ENCODE measurements around the gene PANK4.

DNA sequence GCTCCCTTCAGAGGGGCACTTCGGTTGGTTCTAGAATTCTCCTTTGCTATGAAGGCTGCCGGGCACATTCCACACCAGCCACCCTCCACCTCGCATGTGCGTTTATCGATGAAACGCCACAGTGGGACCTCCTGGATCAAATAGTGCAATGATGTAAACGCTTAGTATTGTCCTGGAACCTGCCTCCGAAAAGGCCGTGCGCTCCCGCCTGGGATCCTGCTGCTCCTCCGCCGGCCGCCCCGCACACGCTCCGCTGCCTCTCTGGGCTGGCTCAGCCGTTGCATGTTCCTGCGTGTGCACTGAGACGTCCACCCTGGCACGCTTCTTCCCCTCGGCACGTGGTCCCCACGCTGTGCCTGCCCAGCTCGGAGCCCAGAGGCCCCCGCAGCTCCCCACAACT is 25.8 kb upstream of the PANK4 start:
- TF ChIP-seq, protein P1, sequence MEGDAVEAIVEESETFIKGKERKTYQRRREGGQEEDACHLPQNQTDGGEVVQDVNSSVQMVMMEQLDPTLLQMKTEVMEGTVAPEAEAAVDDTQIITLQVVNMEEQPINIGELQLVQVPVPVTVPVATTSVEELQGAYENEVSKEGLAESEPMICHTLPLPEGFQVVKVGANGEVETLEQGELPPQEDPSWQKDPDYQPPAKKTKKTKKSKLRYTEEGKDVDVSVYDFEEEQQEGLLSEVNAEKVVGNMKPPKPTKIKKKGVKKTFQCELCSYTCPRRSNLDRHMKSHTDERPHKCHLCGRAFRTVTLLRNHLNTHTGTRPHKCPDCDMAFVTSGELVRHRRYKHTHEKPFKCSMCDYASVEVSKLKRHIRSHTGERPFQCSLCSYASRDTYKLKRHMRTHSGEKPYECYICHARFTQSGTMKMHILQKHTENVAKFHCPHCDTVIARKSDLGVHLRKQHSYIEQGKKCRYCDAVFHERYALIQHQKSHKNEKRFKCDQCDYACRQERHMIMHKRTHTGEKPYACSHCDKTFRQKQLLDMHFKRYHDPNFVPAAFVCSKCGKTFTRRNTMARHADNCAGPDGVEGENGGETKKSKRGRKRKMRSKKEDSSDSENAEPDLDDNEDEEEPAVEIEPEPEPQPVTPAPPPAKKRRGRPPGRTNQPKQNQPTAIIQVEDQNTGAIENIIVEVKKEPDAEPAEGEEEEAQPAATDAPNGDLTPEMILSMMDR (IDR thresholded peaks at IDR 0.05; ENCODE audit: control extremely low read depth in 1 of 3, insufficient read depth in 1 of 3, low read depth in 1 of 3, low read length in 3 of 3): no peak
- TF ChIP-seq SRF (IDR thresholded peaks at IDR 0.05; ENCODE audit: low read depth, low read length) (no peak), EP300 (IDR thresholded peaks at IDR 0.05; ENCODE audit: borderline replicate concordance in 1 of 2, low read depth in 2 of 2, low read length in 2 of 2) (no peak), POLR2A (IDR thresholded peaks at IDR 0.05; ENCODE audit: control extremely low read depth in 1 of 2, low read depth in 2 of 2, low read length in 2 of 2) (no peak), RBBP5 (IDR thresholded peaks at IDR 0.05; ENCODE audit: borderline replicate concordance, low read depth, low read length) (no peak), KDM1A (IDR thresholded peaks at IDR 0.05; ENCODE audit: borderline replicate concordance, low read length) (no peak), SP4 (IDR thresholded peaks at IDR 0.05; ENCODE audit: low read length) (no peak), CREB1 (IDR thresholded peaks at IDR 0.05) (no peak)

Data from H1 (cell line).